K562 treated with DMSO at 1 percent for 48 hours (cell line): Measurements from ENCODE around the gene PPM1J. TPM values are rescaled to one million over a fixed set of nuclear protein-coding genes. Genes with fewer than 3 reads are reported as not detected.

ENCODE experiments used
- total RNA-seq: library from RNA; unstranded; fragments of 300-600 nt; gene quantifications from 2 replicates; pipeline ENCODE4 v1.2.3, GENCODE V29; 2022; ENCODE audit warnings: low replicate concordance; ENCODE audit errors: extremely low read depth

The PPM1J gene
- total RNA-seq = not detected in 2 replicates

GRCh38 chr1:112715264-112716053 lies at the start of gene PPM1J:
PPM1J (minus strand) TSS chr1:112715332; CDS start chr1:112715301, 31 bp downstream.

DNA sequence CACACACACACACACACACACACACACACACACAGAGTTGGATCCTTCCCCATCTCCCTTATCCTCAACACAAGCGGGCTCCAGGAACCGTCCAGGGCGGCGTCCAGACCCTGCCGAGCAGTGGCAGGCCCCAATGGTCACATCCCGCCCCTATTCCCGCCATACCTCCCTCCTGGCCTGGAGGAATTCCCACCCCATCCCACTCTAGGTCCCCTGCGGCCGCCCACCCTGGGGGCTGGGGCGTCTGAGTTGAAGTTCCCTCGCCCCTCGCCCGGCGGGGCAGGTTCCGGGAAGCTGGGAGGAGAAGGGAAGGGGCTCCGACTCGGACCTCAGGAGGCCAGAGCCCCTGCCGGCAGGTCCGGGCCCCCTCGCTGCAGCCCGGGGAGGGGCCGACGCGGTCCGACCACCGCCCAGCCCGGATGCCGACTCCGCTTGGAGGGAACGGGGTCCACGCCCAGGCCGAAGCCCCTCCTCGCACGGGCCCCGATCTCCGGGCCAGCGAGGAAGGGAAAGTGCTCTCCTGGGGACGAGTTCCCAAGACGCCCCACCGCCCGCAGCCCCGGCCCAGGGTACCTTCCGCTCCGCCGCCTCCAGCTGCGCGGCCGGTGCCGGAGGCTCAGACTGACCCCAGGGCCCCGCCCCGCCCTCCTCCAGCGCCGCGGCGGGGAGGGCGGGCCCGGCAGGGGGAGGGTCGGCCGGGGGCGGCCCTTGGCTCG lies 8.5 kb downstream of the PPM1J start, which contains the start of gene RHOC:
RHOC (minus strand) TSS at position 623 of the 716 bp plus-strand sequence. CDS start 3,328 bp downstream, outside the sequence.

GRCh38 chr1:112674440-112674985 lies 40.6 kb downstream of the PPM1J start, which contains the start of gene MOV10:
MOV10 (plus strand) TSS chr1:112674659; CDS start chr1:112674913, 254 bp downstream.

Other genes starting within 250 kb of the PPM1J start
- gene WNT2B, start 206.4 kb downstream of the PPM1J start, total RNA-seq = not detected in 2 replicates
- not detected in 2 replicates for gene ST7L, start 96.2 kb downstream of the PPM1J start, total RNA-seq
- not detected in 2 replicates for gene CAPZA1, start 95.5 kb downstream of the PPM1J start, total RNA-seq
- gene MOV10, start 40.7 kb downstream of the PPM1J start, total RNA-seq = 109 TPM in 1 of 2 replicates, not detected in the other
- not detected in 2 replicates for gene RHOC, start 8.2 kb downstream of the PPM1J start, total RNA-seq
- not detected in 2 replicates for gene SLC16A1, start 240.9 kb upstream of the PPM1J start, total RNA-seq